Fibroblast of skin of right biceps (primary cell): ENCODE measurements around the gene ENPP6.
"Not testable (repeated sequence)": the region's sequence is repeated elsewhere in the genome, so short reads cannot be mapped to it uniquely, and the experiment has no call there.

Source experiments
- DNase-seq: peaks from one replicate; pipeline ENCODE4 v3.0.0-alpha.2; 2013

Gene ENPP6

GRCh38 chr4:184234155-184234554, 16.5 kb upstream of the ENPP6 start:
- no peak for DNase-seq

- DNase-seq, result no peak
Observed at GRCh38 chr4:184232975-184233374, 15.3 kb upstream of the ENPP6 start.

- no peak for DNase-seq
Observed at GRCh38 chr4:184232202-184232601, 14.5 kb upstream of the ENPP6 start.

GRCh38 chr4:184231573-184231972, 13.9 kb upstream of the ENPP6 start:
- no peak for DNase-seq

GRCh38 chr4:184228056-184228705, 10.5 kb upstream of the ENPP6 start:
- DNase-seq, result no peak

GRCh38 chr4:184216515-184216914, 1.2 kb downstream of the ENPP6 start:
- DNase-seq, result no peak

- DNase-seq, result no peak
Observed at GRCh38 chr4:184215709-184216328, 1.9 kb downstream of the ENPP6 start.

- no peak for DNase-seq
Observed at GRCh38 chr4:184214931-184215330, 2.7 kb downstream of the ENPP6 start.

- not testable (repeated sequence) for DNase-seq
Observed at GRCh38 chr4:184207734-184208607, 9.7 kb downstream of the ENPP6 start.

- no peak for DNase-seq
Observed at GRCh38 chr4:184205243-184205642, 12.4 kb downstream of the ENPP6 start.

GRCh38 chr4:184203300-184203699, 14.4 kb downstream of the ENPP6 start:
- no peak for DNase-seq

GRCh38 chr4:184201179-184201578, 16.5 kb downstream of the ENPP6 start:
- DNase-seq, result no peak

- no peak for DNase-seq
Observed at GRCh38 chr4:184200296-184200695, 17.4 kb downstream of the ENPP6 start.

GRCh38 chr4:184199780-184200179, 17.9 kb downstream of the ENPP6 start:
- no peak for DNase-seq

GRCh38 chr4:184198190-184198589, 19.5 kb downstream of the ENPP6 start:
- no peak for DNase-seq

GRCh38 chr4:184197536-184198082, 20.1 kb downstream of the ENPP6 start:
- DNase-seq, result no peak

- DNase-seq, result no peak
Observed at GRCh38 chr4:184196730-184197385, 20.8 kb downstream of the ENPP6 start.

GRCh38 chr4:184193556-184194525, 23.8 kb downstream of the ENPP6 start:
- DNase-seq, result no peak

GRCh38 chr4:184192933-184193332, 24.7 kb downstream of the ENPP6 start:
- DNase-seq, result no peak

- no peak for DNase-seq
Observed at GRCh38 chr4:184191267-184191666, 26.4 kb downstream of the ENPP6 start.

GRCh38 chr4:184190711-184191110, 27.0 kb downstream of the ENPP6 start:
- no peak for DNase-seq

- no peak for DNase-seq
Observed at GRCh38 chr4:184189966-184190365, 27.7 kb downstream of the ENPP6 start.
